Tibial nerve (tissue), 4 donors: Measurements from ENCODE around the gene MEF2C.

ENCODE experiments used
- CTCF ChIP-seq, 5 experiments: fragments of 200-600 bp in 3 of 5; fragments of 450-650 bp in 2 of 5; sonication (generic) in 3 of 5; IDR thresholded peaks; one replicate each; pipeline ENCODE4 v1.5.1; 2016 to 2019; ENCODE audit warnings: antibody characterized with exemption in 5 of 5, mild to moderate bottlenecking in 3 of 5, moderate library complexity in 2 of 5
- EP300 ChIP-seq, 2 donors: sonication (generic); formaldehyde crosslinking; IDR thresholded peaks; one replicate each; pipeline ENCODE4 v1.6.1; 2017; ENCODE audit warnings: antibody characterized with exemption in 2 of 2, mild to moderate bottlenecking in 1 of 2
- POLR2A ChIP-seq, 2 donors: fragments of 450-650 bp; IDR thresholded peaks; one replicate each; pipeline ENCODE4 v1.6.1; 2017; ENCODE audit warnings: antibody characterized with exemption in 2 of 2, mild to moderate bottlenecking in 2 of 2, moderate library complexity in 2 of 2

- TF ChIP-seq POLR2A (IDR thresholded peaks at IDR 0.05): no peak
- no peak for TF ChIP-seq CTCF (IDR thresholded peaks at IDR 0.05)
- no peak for TF ChIP-seq EP300 (IDR thresholded peaks at IDR 0.05)
Observed at GRCh38 chr5:88834131-88834462, 48.9 kb downstream of the MEF2C start.
